Measurements from ENCODE around the gene UGGT1. TPM values are rescaled to one million over a fixed set of nuclear protein-coding genes. Genes with fewer than 3 reads are reported as not detected.

The UGGT1 gene
- total RNA-seq, 1 donor from 2014 or later = 67.9 TPM

DNA sequence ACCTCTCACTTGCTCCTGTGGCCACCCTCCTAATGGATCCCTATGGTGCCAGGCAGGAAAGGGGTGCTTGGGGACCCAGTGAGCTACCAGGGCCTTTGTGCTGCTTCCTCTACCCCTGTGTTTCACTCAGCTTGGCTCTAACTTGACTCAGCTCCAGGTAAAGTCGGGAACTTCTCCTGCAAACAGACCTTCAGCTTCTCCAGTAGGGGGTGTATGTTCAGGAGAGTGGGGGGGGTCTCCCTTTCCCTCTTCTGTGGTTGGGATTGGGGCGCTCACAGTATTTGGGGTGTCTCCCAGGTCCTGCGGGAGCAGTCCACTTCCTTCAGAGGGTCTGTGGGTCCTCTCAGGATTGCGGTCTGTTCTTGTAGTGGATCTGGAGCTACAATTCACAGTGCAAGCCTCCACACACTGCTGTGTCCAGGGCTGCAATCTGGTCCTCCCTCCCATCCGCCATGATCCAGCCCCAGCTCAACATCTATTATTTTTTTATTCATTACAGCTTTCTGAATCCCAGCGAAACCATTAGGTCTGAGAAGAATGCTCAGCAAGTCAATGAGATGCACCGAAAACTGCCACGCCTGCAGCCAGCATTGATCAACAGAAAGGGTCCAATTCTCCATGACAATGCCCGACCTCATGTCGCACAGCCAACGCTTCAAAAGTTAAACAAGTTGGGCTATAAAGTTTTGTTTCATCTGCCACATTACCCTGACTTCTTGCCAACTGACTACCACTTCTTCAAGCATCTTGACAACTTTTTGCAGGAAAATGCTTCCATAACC is 36.7 kb upstream of the UGGT1 start:
- Mint-ChIP-seq H3K9me3 (ENCODE audit: unreplicated experiment) (peaks cover 6% of the 10 kb centered on the region), H3K36me3 (ENCODE audit: unreplicated experiment) (peaks cover 8% of the 10 kb centered on the region), H3K27ac (ENCODE audit: unreplicated experiment) (no peak overlapping the region), H3K27me3 (ENCODE audit: unreplicated experiment) (no peaks in the 10 kb centered on the region), H3K4me1 (ENCODE audit: low read depth, unreplicated experiment) (no peaks in the 10 kb centered on the region), H3K4me3 (ENCODE audit: unreplicated experiment) (no peak overlapping the region)
- TF ChIP-seq, protein P1, sequence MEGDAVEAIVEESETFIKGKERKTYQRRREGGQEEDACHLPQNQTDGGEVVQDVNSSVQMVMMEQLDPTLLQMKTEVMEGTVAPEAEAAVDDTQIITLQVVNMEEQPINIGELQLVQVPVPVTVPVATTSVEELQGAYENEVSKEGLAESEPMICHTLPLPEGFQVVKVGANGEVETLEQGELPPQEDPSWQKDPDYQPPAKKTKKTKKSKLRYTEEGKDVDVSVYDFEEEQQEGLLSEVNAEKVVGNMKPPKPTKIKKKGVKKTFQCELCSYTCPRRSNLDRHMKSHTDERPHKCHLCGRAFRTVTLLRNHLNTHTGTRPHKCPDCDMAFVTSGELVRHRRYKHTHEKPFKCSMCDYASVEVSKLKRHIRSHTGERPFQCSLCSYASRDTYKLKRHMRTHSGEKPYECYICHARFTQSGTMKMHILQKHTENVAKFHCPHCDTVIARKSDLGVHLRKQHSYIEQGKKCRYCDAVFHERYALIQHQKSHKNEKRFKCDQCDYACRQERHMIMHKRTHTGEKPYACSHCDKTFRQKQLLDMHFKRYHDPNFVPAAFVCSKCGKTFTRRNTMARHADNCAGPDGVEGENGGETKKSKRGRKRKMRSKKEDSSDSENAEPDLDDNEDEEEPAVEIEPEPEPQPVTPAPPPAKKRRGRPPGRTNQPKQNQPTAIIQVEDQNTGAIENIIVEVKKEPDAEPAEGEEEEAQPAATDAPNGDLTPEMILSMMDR (IDR thresholded peaks at IDR 0.05; ENCODE audit: partially characterized antibody, unreplicated experiment) = no peak
- DNase-seq = no peak

DNA sequence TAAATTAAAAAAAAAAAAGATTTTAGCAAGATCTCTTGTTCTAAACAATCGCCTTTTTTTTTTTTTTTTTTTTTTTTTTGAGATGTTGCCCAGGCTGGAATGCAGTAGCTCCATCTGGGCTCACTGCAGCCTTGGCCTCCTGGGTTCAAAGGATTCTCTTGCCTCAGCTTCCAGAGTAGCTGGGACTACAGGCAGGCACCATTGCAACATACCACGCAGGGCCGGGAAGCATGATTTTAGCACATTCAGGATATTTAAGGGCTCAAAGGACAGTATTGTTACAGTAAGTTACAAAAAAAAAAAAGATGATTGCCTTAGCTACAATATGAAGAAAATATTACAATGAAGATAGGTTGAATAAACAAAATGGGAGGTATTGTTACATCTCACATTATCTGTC is 33.7 kb upstream of the UGGT1 start:
- Mint-ChIP-seq H3K9me3 (ENCODE audit: unreplicated experiment) (peaks cover 4% of the 10 kb centered on the region), H3K27ac (ENCODE audit: unreplicated experiment) (no peak overlapping the region), H3K36me3 (ENCODE audit: unreplicated experiment) (no peaks in the 10 kb centered on the region), H3K27me3 (ENCODE audit: unreplicated experiment) (no peaks in the 10 kb centered on the region), H3K4me1 (ENCODE audit: low read depth, unreplicated experiment) (no peaks in the 10 kb centered on the region), H3K4me3 (ENCODE audit: unreplicated experiment) (no peak overlapping the region)
- no peak for DNase-seq
- TF ChIP-seq, protein P1 (IDR thresholded peaks at IDR 0.05; ENCODE audit: partially characterized antibody, unreplicated experiment) = no peak

DNA sequence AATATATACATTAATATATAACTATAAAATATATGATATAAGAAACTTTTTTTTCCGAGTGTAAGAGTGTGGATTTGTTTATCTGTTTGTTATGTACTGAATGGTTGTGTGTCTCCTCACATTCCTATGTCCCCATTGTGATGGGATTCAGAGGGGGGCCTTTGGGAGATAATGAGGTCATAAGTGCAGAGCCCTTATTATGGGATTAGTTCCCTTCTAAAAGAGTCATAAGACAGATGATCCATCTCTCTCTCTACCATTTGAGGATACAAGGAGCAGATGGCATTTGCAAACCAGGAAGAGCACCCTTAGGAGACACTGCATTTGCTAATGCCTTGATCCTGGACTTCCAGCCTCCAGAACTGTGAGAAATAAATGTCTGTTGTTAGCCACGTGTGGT is 32.9 kb upstream of the UGGT1 start:
- no peak for DNase-seq
- Mint-ChIP-seq H3K4me1 (ENCODE audit: low read depth, unreplicated experiment) (no peaks in the 10 kb centered on the region), H3K4me3 (ENCODE audit: unreplicated experiment) (no peak overlapping the region), H3K27me3 (ENCODE audit: unreplicated experiment) (no peaks in the 10 kb centered on the region), H3K27ac (ENCODE audit: unreplicated experiment) (no peak overlapping the region), H3K9me3 (ENCODE audit: unreplicated experiment) (peaks cover 4% of the 10 kb centered on the region), H3K36me3 (ENCODE audit: unreplicated experiment) (no peaks in the 10 kb centered on the region)
- TF ChIP-seq, protein P1 (IDR thresholded peaks at IDR 0.05; ENCODE audit: partially characterized antibody, unreplicated experiment) = no peak

DNA sequence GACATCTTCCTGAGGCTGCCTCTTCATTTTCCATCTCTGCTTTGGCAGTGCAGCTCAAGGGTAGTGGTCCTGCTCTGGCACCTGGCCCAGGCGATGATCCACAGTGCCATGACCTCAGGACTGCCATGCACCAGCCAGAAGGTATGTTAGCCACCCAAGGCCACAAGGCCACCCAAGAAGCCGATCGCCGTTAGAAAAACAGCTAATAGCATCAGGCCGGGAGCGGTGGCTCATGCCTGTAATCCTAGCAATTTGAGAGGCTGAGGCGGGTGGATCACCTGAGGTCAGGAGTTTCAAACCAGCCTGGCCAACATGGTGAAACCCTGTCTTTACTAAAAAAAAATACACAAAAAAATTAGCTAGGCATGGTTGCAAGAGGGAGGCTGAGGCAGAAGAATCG is 28.4 kb upstream of the UGGT1 start:
- Mint-ChIP-seq H3K4me1 (ENCODE audit: low read depth, unreplicated experiment) (peaks cover 1% of the 10 kb centered on the region), H3K9me3 (ENCODE audit: unreplicated experiment) (no peaks in the 10 kb centered on the region), H3K36me3 (ENCODE audit: unreplicated experiment) (no peaks in the 10 kb centered on the region), H3K27me3 (ENCODE audit: unreplicated experiment) (no peaks in the 10 kb centered on the region), H3K27ac (ENCODE audit: unreplicated experiment) (no peak overlapping the region), H3K4me3 (ENCODE audit: unreplicated experiment) (no peak overlapping the region)
- TF ChIP-seq, protein P1 (IDR thresholded peaks at IDR 0.05; ENCODE audit: partially characterized antibody, unreplicated experiment) = no peak
- DNase-seq = no peak

DNA sequence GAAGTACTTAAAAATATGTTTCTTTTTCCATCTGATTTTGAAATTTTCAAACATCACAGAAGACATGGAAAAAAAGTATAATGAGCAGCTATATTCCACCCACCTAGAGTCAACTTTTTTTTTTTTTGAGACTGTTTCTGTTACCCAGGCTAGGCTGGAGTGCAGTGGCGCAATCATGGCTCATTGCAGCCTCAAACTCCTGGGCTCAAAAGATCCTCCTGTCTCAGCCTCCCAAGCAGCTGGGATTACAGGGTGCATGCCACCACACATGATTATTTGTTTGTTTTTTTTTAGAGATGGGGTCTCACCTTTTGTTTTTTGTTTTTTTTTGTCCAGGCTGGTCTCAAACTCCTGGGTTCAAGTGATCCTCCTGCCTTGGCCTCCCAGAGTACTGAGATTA is 26.6 kb upstream of the UGGT1 start:
- no peak for DNase-seq
- no peaks in the 10 kb centered on the region for H3K27me3 Mint-ChIP-seq (ENCODE audit: unreplicated experiment)
- TF ChIP-seq, protein P1 (IDR thresholded peaks at IDR 0.05; ENCODE audit: partially characterized antibody, unreplicated experiment) = no peak
- no peak overlapping the region for H3K27ac Mint-ChIP-seq (ENCODE audit: unreplicated experiment)
- no peaks in the 10 kb centered on the region for H3K9me3 Mint-ChIP-seq (ENCODE audit: unreplicated experiment)
- H3K36me3 Mint-ChIP-seq (ENCODE audit: unreplicated experiment) = no peaks in the 10 kb centered on the region
- H3K4me3 Mint-ChIP-seq (ENCODE audit: unreplicated experiment) = no peak overlapping the region
- peaks cover 1% of the 10 kb centered on the region for H3K4me1 Mint-ChIP-seq (ENCODE audit: low read depth, unreplicated experiment)

Data from glutamatergic neuron (in vitro differentiated cells).